Middle frontal gyrus (tissue), 1 donor: ENCODE data around the gene RTN1.

Source experiments
- DNase-seq: peaks from one replicate; pipeline ENCODE4 v3.0.0-alpha.2; 2015; ENCODE audit warnings: low spot score; ENCODE audit errors: extremely low spot score

RTN1 gene

DNA sequence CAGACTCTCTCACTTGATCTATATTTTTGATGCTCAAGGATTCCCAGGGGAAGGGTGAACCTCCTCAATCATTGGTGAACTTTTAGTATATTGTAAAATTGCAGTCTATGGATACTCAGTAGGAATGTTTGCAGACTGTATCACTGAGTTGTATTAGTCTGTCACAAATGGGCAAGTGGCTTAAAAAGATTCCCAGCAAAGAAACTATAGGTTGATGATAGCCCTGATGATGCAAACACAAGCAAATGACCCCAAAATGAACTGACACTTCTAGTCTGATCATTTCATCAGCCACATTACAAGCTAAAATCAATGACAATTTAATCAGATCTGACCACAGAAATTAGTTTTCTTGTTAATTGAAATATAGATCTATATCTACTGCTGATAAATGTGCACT lies 59.5 kb downstream of the RTN1 start:
- DNase-seq: no peak

DNA sequence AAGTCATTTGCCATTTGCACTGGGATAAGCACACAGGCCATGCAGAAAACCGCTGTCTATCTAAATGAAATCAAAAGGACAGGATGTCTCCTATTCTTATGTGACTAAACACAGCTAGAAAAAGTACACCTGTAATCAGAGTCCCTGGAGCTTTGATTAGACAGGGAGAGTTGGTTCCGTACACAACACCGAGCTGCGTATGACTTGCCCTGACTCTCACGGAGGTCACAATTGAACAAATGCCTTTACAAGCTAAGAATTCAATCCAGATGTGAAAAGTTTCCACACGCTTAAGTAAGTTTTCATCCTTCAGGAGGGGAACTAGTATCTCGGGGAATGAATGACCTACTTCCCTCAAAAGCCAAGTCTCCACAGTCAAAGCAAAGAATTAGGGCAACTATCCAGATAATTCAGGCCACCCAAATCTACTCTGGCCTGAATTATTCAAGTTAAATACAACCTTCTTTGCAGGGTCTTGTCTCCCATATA lies 67.5 kb downstream of the RTN1 start:
- DNase-seq: no peak

DNA sequence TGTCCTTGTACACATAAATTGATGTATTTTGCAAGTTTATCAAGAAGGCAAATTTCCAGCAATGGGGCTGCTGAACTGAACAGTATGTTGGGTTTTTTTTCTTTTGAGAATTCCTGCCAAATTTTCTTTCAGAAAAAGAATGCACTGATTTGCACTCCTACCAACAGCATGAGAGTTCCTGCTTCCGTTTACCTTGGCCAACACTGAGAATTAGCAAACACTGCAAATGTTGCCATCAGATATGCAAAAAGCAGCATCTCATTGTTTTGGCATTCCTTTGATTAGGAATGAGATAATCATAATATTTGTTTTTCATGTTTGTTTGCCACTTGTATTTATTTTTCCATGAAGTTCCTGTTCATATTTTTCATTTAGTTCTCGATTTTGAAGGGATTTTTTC lies 82.4 kb downstream of the RTN1 start:
- no peak for DNase-seq

DNA sequence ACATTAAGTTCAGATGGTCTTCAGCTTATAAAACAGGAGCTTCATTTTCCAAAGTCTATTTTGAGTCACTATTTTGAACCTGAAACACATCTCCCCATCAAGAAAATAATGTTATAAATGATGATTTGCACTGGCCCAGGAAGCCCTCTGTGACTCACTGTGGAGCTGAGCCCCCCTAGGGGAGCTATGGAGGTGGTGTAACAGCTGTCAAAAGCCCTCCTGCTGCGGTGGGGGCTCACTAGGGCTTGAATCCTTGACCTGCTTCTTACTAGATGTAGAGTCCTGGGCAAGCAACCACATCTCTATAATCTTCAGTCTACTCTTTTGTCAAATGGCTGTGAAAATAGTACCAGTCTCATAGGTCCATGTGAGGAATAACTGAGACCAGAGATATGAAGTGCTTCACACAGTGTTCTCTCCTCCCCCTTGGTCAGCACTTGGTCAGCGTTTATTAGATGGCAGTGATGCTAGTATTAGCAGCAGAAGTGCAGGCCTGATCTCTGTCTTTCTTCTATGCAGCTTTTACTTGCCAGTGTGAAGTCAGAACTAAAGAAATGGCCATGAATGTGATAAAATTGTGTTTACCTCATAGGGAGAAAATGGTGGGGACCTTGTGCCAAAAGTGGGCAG lies 83.4 kb downstream of the RTN1 start:
- no peak for DNase-seq

DNA sequence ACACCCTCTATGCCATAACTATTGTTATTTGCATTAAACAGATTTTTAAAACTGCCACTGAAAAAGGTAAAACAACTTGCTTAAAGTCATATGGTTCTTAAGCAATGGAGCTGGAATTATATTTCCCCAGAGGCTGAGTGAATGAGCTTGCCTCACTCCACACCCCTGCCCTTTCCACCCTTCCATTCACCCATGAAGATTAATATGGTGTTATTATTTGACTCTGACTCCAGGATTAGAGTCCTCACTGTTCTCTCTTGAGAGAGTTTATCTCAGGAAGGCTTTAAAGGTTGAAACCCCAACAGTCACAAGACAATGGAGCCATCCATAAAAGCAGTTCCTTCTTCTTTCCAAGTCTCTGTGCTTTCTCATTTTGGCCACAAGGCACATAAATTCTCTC lies 84.9 kb downstream of the RTN1 start:
- no peak for DNase-seq

DNA sequence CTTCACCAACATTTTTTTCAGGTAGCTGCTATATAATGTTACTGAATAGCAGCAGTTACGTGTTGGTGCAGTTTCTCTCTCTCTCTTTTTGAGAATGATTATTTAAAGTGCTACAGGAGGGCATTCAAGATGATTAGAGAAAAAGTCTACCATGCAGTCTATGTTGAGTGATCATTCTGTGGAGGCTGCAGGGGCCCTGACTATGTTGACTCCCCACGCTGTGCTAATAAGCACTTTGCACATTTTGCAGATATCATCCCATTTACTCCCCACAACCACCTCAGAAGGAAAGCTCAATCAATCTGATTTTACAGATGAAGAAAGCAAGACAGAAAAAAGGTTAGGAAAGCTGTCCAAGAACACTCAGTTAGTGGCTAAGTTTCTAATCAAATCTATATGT lies 87.8 kb downstream of the RTN1 start:
- no peak for DNase-seq

DNA sequence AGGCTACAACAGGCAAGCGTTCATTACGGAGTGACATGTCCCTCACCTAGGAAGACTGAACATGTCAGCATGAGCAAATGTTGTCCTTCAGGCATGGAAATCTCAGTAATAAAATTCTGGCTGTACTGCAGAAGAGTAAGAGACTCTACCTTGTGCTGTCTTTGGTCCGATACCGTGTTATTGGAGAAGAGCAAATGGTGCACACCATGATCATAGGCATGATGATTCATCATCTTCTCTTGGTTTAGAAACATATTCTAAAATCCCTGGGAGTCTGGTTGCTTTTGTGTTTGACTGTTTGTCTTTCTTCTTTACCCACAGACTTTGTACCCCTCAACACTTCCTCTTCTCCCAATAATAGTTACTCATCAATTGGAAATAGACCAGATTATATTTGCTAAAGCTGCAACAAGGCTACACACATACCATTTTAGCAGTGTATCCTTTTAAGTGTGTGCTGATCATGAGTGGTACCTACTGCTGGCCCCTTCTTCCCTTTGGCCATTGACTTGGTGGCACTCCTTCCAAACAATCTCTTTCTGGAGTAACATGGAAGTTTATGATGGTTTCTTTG lies 93.5 kb downstream of the RTN1 start:
- no peak for DNase-seq

DNA sequence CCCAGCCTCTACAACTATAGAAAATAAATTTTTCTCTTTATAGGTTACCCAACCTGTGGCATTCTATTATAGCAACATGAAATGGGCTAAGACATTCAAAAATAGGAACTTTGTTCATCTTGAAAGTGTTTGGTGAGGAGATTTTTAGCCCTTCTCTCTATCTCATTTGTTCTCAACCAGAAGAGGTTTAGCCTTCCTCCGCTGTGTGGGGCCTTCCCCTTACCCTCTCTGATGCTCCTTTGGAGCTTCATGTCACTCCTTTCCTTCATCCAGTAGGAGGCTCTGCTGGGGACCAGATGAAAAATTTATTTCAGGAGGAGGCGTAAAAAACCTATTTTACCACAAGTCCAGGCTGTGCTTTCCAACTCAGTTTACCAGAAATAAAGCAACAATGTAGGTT lies 94.1 kb downstream of the RTN1 start:
- DNase-seq: no peak

DNA sequence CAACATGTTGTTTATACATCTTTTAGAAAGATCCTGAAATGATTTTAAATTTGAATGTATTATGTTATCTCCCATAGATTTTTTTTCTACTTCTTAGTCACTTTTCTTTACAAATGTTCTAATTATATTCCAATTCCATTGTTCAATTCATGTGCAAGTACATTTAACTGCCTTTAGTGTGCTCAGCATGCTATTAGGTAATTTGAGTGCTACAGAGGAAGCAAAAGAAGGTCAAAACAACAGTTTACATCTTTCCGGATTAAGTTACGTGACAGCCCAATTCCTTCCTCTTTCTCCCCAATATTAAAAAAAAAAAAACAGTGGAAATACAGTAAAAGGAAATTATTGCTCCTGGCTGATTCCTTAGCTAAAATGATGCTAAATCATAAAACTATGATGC lies 98.3 kb downstream of the RTN1 start:
- no peak for DNase-seq

DNA sequence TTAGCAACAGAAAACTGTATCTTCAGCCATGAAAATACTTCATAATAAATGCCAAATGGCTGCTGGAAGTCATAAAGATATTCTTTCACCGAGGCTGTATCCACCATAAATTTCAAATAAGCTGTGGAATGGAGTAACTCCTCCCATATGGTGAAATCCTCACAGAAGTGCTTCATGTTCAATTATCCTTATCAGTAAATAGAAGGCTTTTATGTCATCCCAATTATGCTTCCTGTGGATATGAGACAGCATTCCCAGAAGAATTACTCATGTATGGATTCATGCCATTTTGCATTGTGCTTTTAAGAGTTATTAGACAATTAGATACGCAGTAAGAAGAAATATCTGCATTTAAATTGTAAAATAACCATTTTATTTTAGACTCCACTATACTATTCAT lies 99.0 kb downstream of the RTN1 start:
- DNase-seq: no peak

DNA sequence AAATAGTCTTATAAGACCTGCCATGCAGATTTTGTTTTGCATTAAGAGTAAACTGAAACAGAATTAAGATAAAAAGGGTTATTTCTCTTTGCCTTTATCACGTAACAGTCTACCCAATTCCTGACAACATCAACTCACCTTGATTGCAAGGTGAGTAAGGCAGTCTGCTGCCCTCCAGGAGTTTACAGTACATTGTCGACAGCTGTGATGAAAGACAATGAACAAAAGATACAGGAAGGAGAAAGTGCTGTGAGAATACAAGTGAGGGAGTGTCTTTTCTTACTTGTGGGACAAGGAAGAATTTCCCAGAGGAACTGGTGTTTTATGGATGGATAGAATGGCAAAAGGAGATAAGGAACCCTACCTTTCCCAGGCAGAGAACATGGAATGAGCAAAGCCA lies 101.0 kb downstream of the RTN1 start:
- no peak for DNase-seq

DNA sequence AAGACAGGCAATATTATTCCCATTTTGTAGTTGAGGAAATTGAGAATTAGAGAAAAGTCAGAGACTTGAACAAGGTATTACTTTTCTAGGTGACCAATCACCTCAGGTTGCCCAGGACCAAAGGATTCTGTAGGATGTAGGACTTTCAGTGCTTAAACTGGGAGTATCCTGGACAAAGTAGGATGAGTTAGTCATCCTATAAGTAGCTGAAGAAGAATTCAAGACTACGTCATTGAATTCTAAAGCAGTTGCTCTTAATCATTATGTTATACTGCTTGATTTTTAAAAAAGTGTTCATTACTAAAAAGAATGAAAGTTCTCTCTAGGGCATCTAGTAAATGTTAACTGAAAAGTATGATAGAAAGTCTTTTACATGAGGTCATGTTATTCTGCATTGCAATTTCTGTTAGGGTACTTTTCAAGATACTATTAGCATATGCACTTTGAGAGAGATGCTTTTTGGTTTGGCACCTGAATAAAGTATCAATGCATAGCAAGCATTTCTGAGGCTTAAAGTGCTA lies 101.7 kb downstream of the RTN1 start:
- DNase-seq: no peak

DNA sequence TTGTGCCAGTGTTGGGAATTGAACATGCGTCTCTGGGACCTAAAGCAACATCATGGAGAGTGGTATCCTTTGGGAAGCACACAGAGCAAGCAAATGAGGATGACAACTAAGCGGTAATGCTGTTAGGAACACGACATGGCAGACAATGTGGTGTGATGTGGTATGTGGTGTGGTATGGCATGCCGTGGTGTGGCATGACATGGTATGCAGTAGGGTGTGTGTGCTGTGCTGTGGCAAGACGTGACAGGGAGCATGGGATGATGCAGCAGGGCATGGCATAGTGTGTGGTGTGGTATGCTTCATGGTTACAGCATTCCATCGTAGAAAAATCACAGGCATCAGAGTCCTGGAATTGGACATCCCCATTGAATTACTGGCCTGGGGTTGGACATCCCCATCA lies 108.7 kb downstream of the RTN1 start:
- DNase-seq: no peak

DNA sequence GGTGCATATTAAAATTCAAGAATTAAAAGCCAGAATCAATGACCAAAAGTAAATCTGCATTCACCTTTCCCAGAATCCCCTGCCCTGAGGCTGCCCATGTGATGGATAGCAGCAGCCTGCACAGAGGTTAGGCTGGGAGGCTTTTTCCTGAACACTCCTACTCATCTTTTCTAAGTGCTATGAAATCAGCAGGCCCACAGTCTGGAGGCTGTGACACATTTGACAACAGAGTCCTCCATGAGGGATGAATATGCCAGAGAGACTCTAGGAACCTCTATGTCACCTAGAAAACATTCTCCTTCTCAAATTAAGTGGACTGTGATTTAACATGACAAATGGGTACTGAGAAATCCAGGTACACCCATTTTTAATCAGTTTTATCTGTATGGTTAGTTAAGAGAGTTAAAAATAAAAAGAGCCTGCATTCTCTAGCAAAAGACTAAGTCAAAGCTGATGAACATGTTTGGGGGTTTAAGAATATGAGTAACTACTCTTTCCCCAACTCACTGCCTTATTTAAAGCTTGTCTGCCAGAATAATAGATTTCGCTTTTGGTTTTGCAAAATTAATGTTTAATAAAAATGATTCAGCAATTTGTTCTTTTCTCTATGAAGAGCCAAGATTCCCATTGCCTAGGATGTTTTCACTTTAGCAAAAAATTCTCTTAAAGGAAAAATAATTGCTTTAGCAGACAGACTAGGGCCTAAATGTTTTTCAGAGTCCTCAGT lies 115.0 kb downstream of the RTN1 start:
- no peak for DNase-seq

DNA sequence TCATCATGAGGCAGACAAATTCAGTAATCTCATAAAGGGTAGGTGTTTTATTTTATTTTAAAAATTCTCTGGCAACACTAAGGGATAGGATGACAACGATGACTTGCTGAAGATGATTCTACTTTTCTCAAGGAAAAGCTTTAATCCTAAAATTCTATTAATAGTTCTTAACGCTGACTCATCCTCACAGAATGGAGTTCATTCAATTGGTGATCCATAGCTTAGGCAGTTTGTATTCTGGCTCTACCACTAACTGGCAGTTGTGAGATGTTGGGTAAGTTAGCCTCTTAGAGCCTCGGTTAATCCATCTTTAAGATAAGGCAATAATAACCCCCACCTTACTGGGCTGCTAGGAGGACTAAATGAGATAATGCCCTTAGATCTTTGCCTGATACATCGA lies 116.3 kb downstream of the RTN1 start:
- no peak for DNase-seq

DNA sequence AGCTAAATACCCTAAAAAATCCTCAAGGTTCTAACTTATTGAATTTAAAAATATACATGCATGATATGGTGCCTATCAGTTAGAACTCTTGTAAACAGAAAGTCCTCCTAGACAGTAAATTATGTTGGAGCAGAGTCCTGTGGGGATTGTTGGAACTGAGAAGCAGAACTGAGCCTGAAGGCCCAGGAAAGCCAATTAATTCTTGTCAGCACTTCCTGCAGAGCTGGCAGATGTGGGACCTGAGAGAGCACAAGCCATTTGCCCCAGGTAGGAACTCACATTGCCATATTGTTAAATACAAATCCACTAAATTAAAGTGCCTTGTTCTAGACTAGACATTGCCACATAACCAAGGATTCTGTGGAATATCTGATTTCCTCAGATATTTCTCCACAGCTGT lies 117.1 kb downstream of the RTN1 start:
- DNase-seq: no peak

DNA sequence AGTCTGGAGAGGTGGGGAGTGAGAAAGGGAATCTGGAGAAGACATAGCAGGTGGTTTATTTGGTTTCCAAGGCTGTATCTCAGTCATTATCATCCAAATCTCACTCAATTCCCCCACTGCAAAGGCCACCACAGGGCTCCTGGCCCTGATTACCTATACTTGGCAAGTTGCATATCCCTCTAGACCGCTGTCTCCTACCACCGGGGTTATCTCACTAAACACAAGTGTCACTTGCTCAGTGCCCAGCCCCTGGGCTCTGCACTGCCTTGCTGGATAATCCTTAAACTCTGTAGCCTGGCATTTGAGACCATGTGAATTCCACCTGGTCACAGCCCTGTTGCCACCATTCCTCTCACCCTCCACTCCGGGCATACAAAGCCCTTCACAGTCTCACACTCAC lies 119.0 kb downstream of the RTN1 start:
- DNase-seq: no peak

DNA sequence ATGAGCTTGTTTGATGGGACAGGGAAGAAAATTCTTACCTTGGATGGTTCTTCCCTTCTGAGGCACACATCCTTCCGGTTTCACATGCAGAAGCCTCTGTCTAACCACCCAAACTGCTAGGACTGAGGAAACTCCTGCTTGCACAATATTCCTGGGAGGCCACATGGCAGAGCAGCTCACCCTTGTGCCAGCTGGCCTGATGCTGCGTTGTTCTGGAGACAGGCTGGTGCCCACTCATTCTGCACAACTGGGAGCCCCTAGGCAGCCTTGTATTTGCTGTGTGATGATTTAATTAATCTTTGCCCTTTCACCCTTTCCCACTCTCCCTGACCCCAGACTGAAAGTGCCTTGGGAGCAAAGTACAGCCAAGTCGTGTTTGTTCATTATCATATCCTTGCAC lies 130.8 kb downstream of the RTN1 start:
- DNase-seq: no peak

DNA sequence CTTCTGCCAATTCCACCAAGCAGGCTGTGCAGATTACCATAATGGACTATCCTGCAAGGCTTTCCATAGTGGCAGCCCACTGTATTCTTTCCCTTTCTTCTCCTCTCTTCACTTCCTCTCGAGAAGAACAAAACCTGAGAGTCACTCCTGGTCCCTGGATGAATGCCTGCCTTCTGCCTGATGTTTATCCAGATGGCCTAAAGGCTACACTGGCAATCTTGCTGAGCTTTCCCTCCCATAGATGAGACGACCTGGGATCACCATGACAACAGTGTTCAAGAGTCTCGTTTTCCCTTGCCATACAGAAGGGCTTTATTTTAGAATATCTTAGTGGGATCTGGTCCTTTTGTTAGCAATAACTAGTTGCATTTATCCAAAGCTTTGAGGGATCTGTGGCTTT lies 142.3 kb downstream of the RTN1 start:
- DNase-seq: no peak

DNA sequence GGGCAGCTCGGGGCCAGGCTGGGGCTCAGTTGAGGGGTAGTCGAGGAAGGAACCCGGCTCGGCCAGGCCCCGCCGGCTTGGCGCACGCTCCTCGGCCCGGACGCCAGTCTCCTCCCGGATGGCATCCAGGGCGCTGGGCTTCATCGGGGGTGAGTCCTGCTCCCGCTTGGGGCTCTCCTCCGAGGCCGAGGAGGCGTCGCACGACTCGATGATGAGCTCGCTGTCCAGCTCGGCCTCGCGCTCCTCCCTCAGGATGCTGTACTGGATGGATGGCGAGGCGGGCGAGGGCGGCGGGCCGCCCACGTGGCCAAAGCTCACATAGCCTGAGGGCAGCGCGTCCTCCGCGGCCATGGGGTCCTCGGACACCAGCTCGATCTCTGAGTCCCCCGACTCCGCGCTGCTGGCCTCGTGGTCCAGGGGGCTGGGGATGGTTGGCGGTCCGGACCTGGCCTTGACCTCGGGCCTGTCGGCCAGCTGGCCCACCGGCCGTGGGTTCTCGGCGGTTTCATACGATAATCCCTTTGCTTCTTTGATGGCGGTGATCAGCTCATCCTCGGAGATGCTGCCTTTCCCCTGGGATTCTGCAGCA lies 143.4 kb downstream of the RTN1 start:
- no peak for DNase-seq

DNA sequence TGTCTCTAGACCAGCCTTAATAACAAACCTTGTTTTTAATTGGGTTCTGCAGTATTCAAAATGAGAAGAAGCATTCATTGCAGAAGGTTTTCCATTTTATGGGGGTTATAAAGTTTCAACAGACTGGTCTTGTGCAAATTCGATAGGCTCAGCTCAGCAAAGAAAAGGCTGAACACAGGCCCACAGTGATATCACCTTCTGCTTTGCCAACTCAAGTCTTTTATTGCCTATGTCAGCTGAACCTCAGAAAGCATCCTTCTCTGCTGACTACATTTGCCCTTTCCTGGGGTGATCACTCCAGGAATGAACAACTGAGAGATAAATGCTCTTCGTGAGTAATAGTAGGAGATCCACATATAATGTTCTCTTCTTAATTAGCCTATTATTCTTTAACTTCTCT lies 159.5 kb downstream of the RTN1 start:
- no peak for DNase-seq
